Naive thymus-derived CD4-positive, alpha-beta T cell (primary cell): Measurements from ENCODE around the gene TLR8. TPM values are rescaled to one million over a fixed set of nuclear protein-coding genes. Genes with fewer than 3 reads are reported as not detected.

Experiments
- ATAC-seq: fragments of 150-1000 bp; cut with Tn5 transposase; 2 replicates; pipeline ENCODE4 v1.10.0; 2021; ENCODE audit warnings: mild to moderate bottlenecking, moderate library complexity
- CTCF ChIA-PET: fragments of 350-600 bp; sonication (Branson Sonifier 250); formaldehyde crosslinking; loops from one replicate; lab custom pipeline; 2021; ENCODE audit warnings: antibody characterized with exemption; lab: Charles Lee
- POLR2A ChIA-PET: fragments of 350-600 bp; sonication (Branson Sonifier 250); formaldehyde crosslinking; loops from one replicate; lab custom pipeline; 2021; ENCODE audit warnings: antibody characterized with exemption, inconsistent platforms; lab: Charles Lee
- DNase-seq, 9 donors: peaks; one replicate each; pipeline versions ENCODE4 v3.0.0 to v3.0.0-alpha.2; 2020 to 2022; ENCODE audit warnings: mixed read lengths in 1 of 9
- H3K27ac ChIP-seq: one replicate; pipeline ENCODE4 v1.7.0; 2013; ENCODE audit warnings: mild to moderate bottlenecking, low read depth, low read length, moderate library complexity
- H3K27me3 ChIP-seq, 2 donors: one replicate each; pipeline ENCODE4 v1.7.0; 2013; ENCODE audit warnings: low read length in 2 of 2, mild to moderate bottlenecking in 2 of 2, moderate library complexity in 2 of 2; ENCODE audit not compliant: control insufficient read depth in 2 of 2, insufficient read depth in 2 of 2
- H3K36me3 ChIP-seq, 3 experiments: 1 replicate in 2 of 3; 2 replicates in 1 of 3; pipeline ENCODE4 v1.7.0; 2013; ENCODE audit warnings: low read length in 3 of 3, mild to moderate bottlenecking in 3 of 3, moderate library complexity in 1 of 3; ENCODE audit not compliant: insufficient read depth in 3 of 3, control insufficient read depth in 2 of 3
- H3K4me1 ChIP-seq, 2 donors: one replicate each; pipeline ENCODE4 v1.7.0; 2013; ENCODE audit warnings: low read length in 2 of 2, mild to moderate bottlenecking in 2 of 2, moderate library complexity in 1 of 2; ENCODE audit not compliant: control insufficient read depth in 2 of 2, insufficient read depth in 2 of 2
- H3K4me3 ChIP-seq: 2 replicates; pipeline ENCODE4 v1.7.0; 2013; ENCODE audit warnings: mild to moderate bottlenecking, low read length
- H3K9me3 ChIP-seq, 3 experiments: 1 replicate in 2 of 3; 2 replicates in 1 of 3; pipeline ENCODE4 v1.7.0; 2013; ENCODE audit warnings: low read length in 3 of 3; ENCODE audit not compliant: control insufficient read depth in 2 of 3
- H3K27ac Mint-ChIP-seq, 9 donors: one replicate each; pipeline ENCODE4 v1.8.0; 2020 to 2022; ENCODE audit warnings: mixed read lengths in 9 of 9, mild to moderate bottlenecking in 8 of 9, moderate library complexity in 5 of 9, inconsistent platforms in 2 of 9
- H3K27me3 Mint-ChIP-seq, 5 donors: one replicate each; pipeline ENCODE4 v1.8.0; 2021 to 2022; ENCODE audit warnings: mixed read lengths in 5 of 5, mild to moderate bottlenecking in 1 of 5
- H3K36me3 Mint-ChIP-seq, 5 donors: one replicate each; pipeline ENCODE4 v1.8.0; 2020 to 2022; ENCODE audit warnings: mixed read lengths in 5 of 5, mild to moderate bottlenecking in 3 of 5, inconsistent platforms in 1 of 5
- H3K4me1 Mint-ChIP-seq, 7 donors: one replicate each; pipeline ENCODE4 v1.8.0; 2020 to 2022; ENCODE audit warnings: mixed read lengths in 7 of 7, mild to moderate bottlenecking in 3 of 7, inconsistent platforms in 1 of 7
- H3K4me3 Mint-ChIP-seq, 10 donors: one replicate each; pipeline ENCODE4 v1.8.0; 2020 to 2022; ENCODE audit warnings: mild to moderate bottlenecking in 10 of 10, mixed read lengths in 10 of 10, moderate library complexity in 6 of 10, inconsistent platforms in 2 of 10
- H3K9me3 Mint-ChIP-seq, 11 donors: one replicate each; pipeline ENCODE4 v1.8.0; 2020 to 2022; ENCODE audit warnings: mixed read lengths in 11 of 11, mild to moderate bottlenecking in 4 of 11, inconsistent platforms in 1 of 11, moderate library complexity in 1 of 11
- intact Hi-C, 2 donors: fragments of 100-400 bp; cut with micrococcal nuclease; formaldehyde crosslinking; loops; one replicate each; pipeline ENCODE4 v1.15.1; 2023
- polyA plus RNA-seq, 2 donors: library from polyadenylated mRNA; unstranded; fragments of 300-500 nt; fragmentation: Illumina TruSeq; gene quantifications; one replicate each; pipeline ENCODE4 v1.2.3, GENCODE V29; 2021
- total RNA-seq, 6 experiments: library from RNA in 5 of 6; stranded (reverse) in 5 of 6; gene quantifications; 1 replicate in 5 of 6; 2 replicates in 1 of 6; pipeline ENCODE4 v1.2.3 and lab custom pipeline; 2021 to 2026

The TLR8 gene
- total RNA-seq (10 to 100 TPM in 1 of 5 experiments, under 1 TPM in 3, not detected in 1; 0.35 to 15.2 (median 0.51) TPM), polyA plus RNA-seq (not detected), total RNA-seq (lab: John Stamatoyannopoulos, UW) (not detected)

DNA sequence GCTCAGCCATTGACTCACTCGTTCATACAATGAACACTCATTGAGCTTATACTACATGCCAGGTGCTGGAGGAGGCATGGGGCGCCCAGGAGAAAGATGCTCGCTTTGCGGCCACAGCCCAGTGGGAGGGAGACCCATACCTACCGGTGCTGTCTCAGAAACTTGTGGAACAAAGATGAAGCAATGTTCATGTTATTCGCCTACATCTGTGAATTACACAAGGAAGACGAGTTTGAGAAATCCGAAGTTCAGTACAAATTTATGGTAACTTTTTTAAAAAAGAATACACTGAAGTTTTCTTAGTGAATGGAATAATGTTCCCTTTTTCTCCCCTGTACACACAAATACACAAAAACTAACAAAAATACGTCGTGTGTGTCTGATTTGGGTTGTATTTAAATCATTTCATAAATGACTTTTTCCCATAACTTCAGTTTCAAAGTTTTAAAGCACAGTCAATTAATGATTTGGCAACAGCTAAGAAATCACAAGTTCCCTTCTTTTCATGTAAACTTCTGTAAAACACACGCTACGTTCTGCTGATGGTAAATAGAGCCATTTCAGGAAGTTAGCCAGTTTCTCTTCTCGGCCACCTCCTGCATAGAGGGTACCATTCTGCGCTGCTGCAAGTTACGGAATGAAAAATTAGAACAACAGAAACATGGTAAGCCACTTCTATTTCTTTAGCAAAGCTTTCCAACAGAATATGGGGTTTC is at the start of gene TLR8:
Gene TLR8, plus strand, starts transcription at position 575 of the 716 bp plus-strand sequence. Its CDS starts 87 bp downstream, at position 662.
- Mint-ChIP-seq H3K4me3 (no peak within 1 kb of the TSS), H3K9me3 (peaks cover 0 to 2% (median 0%) of the 10 kb centered on the region in 11 donors), H3K36me3 (no peaks in the 10 kb centered on the region), H3K27me3 (no peaks in the 10 kb centered on the region), H3K27ac (no peak within 1 kb of the TSS), H3K4me1 (peaks cover 5 to 19% (median 16%) of the 10 kb centered on the region in 7 donors)
- no peaks in the 10 kb centered on the region for H3K4me1 ChIP-seq
- no peaks in the 10 kb centered on the region for H3K27me3 ChIP-seq
- no peaks in the 10 kb centered on the region for H3K9me3 ChIP-seq
- CTCF ChIA-PET = interaction anchor here (0.6 kb wide), 1 partner anchor 40 kb away, joined by 6 read pairs; no protein-coding TSS in a partner anchor
- no peak for DNase-seq
- H3K27ac ChIP-seq = no peak within 1 kb of the TSS
- H3K4me3 ChIP-seq = no peak within 1 kb of the TSS
- intact Hi-C loops = no loop called here
- POLR2A ChIA-PET = interaction anchor here (0.6 kb wide), 1 partner anchor 51 kb away, joined by 3 read pairs; no protein-coding TSS in a partner anchor
- H3K36me3 ChIP-seq = no peaks in the 10 kb centered on the region
- ATAC-seq = no peak

DNA sequence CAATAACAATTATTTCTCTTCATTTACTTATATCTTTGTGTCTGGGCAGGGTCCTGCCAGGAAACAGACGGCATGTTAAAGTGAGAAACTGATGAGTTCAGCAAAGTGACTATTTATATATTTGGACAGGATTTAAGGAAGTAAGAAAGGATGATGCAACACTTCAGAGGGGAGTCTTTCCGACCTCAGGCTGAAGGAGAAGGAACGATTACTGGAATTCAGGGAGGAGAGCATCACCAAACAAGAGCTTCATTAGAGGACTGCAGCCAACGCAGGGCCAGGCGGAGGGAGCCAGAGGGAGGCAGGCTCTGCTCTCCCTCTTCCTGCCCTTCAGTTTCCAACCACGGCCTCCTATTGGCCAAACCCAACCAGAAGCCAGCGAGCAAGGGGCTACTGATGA is 41.1 kb upstream of the TLR8 start:
- Histone ChIP-seq H3K4me1 (no peaks in the 10 kb centered on the region), H3K36me3 (no peaks in the 10 kb centered on the region), H3K4me3 (no peak overlapping the region), H3K9me3 (no peaks in the 10 kb centered on the region), H3K27ac (no peak overlapping the region), H3K27me3 (no peaks in the 10 kb centered on the region)
- ATAC-seq (no peak), DNase-seq (no peak)
- intact Hi-C loops = no loop called here
- Mint-ChIP-seq H3K9me3 (peaks cover 0 to 25% (median 5%) of the 10 kb centered on the region in 11 donors), H3K27ac (no peak overlapping the region), H3K4me3 (no peak overlapping the region), H3K27me3 (peaks cover 0 to 3% (median 0%) of the 10 kb centered on the region in 5 donors), H3K36me3 (peaks cover 0 to 7% (median 0%) of the 10 kb centered on the region in 5 donors), H3K4me1 (peaks cover 0 to 10% (median 0%) of the 10 kb centered on the region in 7 donors)
- POLR2A ChIA-PET = no interaction called here
- CTCF ChIA-PET = no interaction called here

DNA sequence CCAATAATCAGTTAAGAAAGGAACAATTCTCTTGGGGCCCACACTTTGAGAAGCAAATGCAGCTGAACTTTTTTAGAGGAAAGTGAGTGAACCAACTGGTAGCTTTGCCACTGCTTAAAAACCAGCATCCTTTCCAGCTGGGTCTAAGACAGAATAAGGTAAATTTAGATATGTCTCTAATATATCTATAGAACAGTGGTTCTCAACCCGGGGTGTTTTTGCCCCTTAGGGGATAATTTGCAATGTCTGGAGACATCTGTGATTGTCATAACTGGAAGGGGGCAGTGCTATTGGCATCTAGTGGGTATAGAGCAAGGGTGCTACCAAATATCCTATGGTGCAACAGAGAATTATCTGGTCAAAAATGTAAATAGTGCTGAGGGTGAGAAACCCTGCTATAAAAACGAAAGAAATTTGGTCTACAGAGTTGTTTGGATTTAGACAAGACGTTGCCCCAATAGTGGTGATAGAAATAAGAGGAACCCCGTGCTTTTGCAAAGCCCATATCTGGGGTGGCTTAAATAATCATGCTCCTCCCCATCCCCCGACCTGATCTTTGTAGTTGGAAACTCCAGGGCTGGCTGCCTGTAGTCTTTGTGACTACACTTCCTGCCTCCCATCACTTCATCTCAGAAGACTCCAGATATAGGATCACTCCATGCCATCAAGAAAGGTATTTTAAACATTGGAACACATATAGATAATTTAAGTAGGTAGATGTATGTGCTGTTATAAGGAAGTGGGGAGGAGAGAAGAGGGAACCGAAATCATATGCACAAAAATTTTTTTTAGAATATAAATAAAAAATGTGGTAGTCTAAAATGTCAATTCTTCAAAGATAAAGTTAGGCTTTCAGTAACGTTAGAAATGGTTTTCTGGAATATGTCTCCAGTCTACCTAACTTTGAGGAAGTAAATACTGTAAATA is 39.7 kb upstream of the TLR8 start, which contains the start of gene TLR7:
Gene TLR7, plus strand, starts transcription at position 622 of the 927 bp plus-strand sequence. CDS start 507 bp downstream, outside the sequence.
- Histone ChIP-seq H3K27me3 (no peaks in the 10 kb centered on the region), H3K36me3 (no peaks in the 10 kb centered on the region), H3K27ac (no peak within 1 kb of the TSS), H3K4me1 (no peaks in the 10 kb centered on the region), H3K9me3 (no peaks in the 10 kb centered on the region), H3K4me3 (no peak within 1 kb of the TSS)
- intact Hi-C loops = no loop called here
- Mint-ChIP-seq H3K4me1 (peaks cover 0 to 10% (median 0%) of the 10 kb centered on the region in 7 donors), H3K4me3 (peak within 1 kb of the TSS in 1 of 10 donors; percentile 47), H3K27ac (peak within 1 kb of the TSS in 2 of 9 donors; percentile 14 to 33), H3K36me3 (peaks cover 0 to 4% (median 0%) of the 10 kb centered on the region in 5 donors), H3K27me3 (no peaks in the 10 kb centered on the region), H3K9me3 (peaks cover 0 to 18% (median 2%) of the 10 kb centered on the region in 11 donors)
- ATAC-seq (peak; percentile 29), DNase-seq (no peak)
- ChIA-PET CTCF (no interaction called here), POLR2A (no interaction called here)

DNA sequence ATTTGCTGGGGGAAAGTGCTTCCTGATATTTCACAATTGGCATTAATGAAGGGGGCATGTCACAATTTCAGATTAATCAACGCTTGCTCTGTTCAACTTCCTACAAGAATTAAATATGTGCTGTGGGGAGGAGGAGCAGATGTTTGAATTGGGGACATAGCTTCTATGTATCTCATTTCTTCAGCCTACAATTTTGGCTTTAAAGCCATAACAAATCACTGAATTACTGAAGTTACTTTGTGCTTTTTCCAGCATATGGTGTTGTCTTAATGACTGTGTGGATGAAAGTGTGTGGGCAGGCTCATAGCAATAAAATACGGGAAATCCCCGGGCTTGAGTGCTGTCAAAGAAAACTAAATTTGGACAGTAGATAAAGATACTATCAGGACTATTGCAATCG is 38.7 kb upstream of the TLR8 start:
- Mint-ChIP-seq H3K27me3 (no peaks in the 10 kb centered on the region), H3K4me1 (peaks cover 0 to 10% (median 0%) of the 10 kb centered on the region in 7 donors), H3K4me3 (peak overlapping the region in 1 of 10 donors; percentile 34), H3K27ac (peak overlapping the region in 1 of 9 donors; percentile 27), H3K9me3 (peaks cover 0 to 8% (median 2%) of the 10 kb centered on the region in 11 donors), H3K36me3 (peaks cover 0 to 4% (median 0%) of the 10 kb centered on the region in 5 donors)
- Histone ChIP-seq H3K4me3 (no peak overlapping the region), H3K27me3 (no peaks in the 10 kb centered on the region), H3K36me3 (no peaks in the 10 kb centered on the region), H3K4me1 (no peaks in the 10 kb centered on the region), H3K9me3 (no peaks in the 10 kb centered on the region), H3K27ac (no peak overlapping the region)
- ChIA-PET POLR2A (no interaction called here), CTCF (no interaction called here)
- DNase-seq (no peak), ATAC-seq (no peak)
- intact Hi-C loops = no loop called here

DNA sequence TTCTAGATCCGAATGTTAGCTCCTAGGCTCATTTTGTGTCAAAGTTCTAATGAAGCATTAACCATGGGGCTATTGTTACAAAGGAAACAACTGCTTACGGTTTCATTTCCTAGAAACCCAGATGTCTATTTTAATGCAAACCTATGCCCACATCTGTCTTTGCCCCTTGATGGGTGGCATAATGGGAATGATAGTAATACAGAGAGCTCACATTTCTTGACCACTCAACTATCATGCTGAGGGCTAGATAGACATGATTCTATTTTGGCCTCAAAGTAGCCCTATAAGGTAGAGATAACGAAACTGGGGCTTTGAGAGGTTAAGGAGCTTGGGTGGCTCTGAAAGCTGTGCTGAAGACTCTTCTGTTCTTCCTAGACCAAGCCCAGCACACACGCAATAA is 37.7 kb upstream of the TLR8 start:
- no peak for ATAC-seq
- Histone ChIP-seq H3K9me3 (no peaks in the 10 kb centered on the region), H3K27me3 (no peaks in the 10 kb centered on the region), H3K4me3 (no peak overlapping the region), H3K27ac (no peak overlapping the region), H3K36me3 (no peaks in the 10 kb centered on the region), H3K4me1 (no peaks in the 10 kb centered on the region)
- Mint-ChIP-seq H3K4me3 (no peak overlapping the region), H3K36me3 (peaks cover 0 to 4% (median 0%) of the 10 kb centered on the region in 5 donors), H3K4me1 (peaks cover 0 to 10% (median 0%) of the 10 kb centered on the region in 7 donors), H3K27me3 (no peaks in the 10 kb centered on the region), H3K27ac (no peak overlapping the region), H3K9me3 (peaks cover 0 to 7% (median 0%) of the 10 kb centered on the region in 11 donors)
- intact Hi-C loops = no loop called here
- POLR2A ChIA-PET = no interaction called here
- CTCF ChIA-PET = no interaction called here
- DNase-seq = no peak

DNA sequence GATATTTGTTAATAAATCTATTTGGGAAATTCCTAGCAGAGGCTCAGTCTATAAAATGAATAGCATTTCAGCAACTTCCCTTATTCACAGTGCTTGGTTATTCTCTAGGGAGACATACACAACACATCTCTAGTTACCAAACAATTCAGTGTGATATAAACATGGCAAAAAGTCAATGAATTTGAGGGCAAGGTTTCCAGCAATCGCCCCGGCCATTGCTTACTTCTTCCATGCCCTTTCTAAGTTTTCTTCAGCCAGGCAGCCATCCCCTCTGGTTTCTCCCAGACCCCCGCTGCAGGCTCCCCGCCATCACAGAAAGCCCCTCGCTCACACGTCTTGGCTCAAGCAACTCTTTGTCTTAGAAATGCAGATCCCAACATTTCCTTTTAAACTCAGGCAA is 35.2 kb upstream of the TLR8 start:
- ChIA-PET POLR2A (no interaction called here), CTCF (no interaction called here)
- Mint-ChIP-seq H3K4me1 (peaks cover 0 to 14% (median 0%) of the 10 kb centered on the region in 7 donors), H3K27ac (no peak overlapping the region), H3K4me3 (no peak overlapping the region), H3K27me3 (no peaks in the 10 kb centered on the region), H3K9me3 (peaks cover 0 to 5% (median 0%) of the 10 kb centered on the region in 11 donors), H3K36me3 (peaks cover 0 to 3% (median 0%) of the 10 kb centered on the region in 5 donors)
- no peak for ATAC-seq
- Histone ChIP-seq H3K27me3 (no peaks in the 10 kb centered on the region), H3K4me1 (no peaks in the 10 kb centered on the region), H3K4me3 (no peak overlapping the region), H3K27ac (no peak overlapping the region), H3K36me3 (no peaks in the 10 kb centered on the region), H3K9me3 (no peaks in the 10 kb centered on the region)
- intact Hi-C loops = no loop called here
- DNase-seq = no peak
